Mammary epithelial cell (primary cell): Measurements from ENCODE around the gene ADAMTS17.

Experiments used
- CTCF ChIP-seq, 2 donors: IDR thresholded peaks in 1 of 2; conservative IDR thresholded peaks in 1 of 2; 2 replicates each; pipeline ENCODE4 v1.5.1; 2011 to 2012; ENCODE audit warnings: inconsistent platforms in 2 of 2, low read length in 2 of 2, mild to moderate bottlenecking in 2 of 2, control low read depth in 1 of 2, low read depth in 1 of 2; ENCODE audit not compliant: insufficient read depth in 1 of 2; ENCODE audit errors: extremely low read depth in 1 of 2
- EZH2 ChIP-seq: IDR thresholded peaks from 2 replicates; pipeline ENCODE4 v1.6.1; 2012; ENCODE audit warnings: low read length, inconsistent platforms, borderline replicate concordance

- TF ChIP-seq EZH2 (no peak), CTCF (conservative IDR thresholded peaks at IDR 0.05 in 1 of 2, IDR thresholded peaks at IDR 0.05 in 1 of 2; ENCODE audit: extremely low read depth in 1 of 2, insufficient read depth in 1 of 2, low read depth in 1 of 2, low read length in 2 of 2) (no peak)
These were observed 411.1 kb downstream of the ADAMTS17 start for GRCh38 chr15:99930696-99931095.
